ENCODE data around the gene KRT2. TPM values are rescaled to one million over a fixed set of nuclear protein-coding genes. Genes with fewer than 3 reads are reported as not detected.

The KRT2 gene
- polyA plus RNA-seq, 5 donors = not detected

DNA sequence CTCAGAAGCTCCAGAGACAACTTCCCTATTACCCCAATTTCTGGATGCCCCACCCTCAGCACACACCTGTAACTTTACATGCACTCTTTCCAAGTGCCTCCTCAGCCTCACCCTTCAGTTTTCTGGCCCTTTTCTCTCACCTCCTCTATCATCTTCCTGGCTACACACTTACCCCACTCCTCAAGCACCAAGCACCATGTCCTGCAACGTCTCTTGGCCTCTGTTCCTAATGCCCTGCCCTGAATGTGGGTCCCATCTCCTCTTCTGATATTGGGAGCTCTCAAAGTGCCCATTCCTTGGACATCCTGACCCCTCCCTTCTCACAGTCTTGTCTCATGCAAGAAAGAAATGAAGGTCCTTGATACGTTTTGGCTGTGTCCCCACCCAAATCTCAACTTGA is 51.9 kb downstream of the KRT2 start:
- no peak for DNase-seq

DNA sequence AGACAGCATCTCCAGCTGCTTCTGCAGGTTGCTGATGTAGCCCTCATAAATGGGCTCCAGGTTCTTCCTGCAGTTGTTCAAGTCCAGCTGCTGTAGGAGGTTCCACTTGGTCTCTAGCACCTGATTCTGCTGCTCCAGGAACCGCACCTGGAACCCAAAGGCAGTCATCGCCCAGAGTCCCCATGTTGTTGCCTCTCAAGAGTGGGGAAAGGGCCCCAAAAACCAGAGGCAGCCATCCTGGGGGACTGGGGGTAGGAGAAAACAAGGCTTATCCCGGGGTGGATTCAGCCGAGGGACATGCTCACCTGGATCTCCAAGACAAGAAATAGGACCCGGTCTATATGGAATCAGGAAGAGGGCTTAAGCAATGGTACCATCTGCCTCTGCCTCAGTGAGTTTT is 53.0 kb downstream of the KRT2 start:
- no peak for DNase-seq

Other genes starting within 250 kb of the KRT2 start
- gene KRT82, start 245.9 kb downstream of the KRT2 start, polyA plus RNA-seq (ENCODE audit: insufficient read depth in 1 of 5, insufficient read length in 5 of 5, low replicate concordance in 1 of 5) = not detected
- not detected for gene KRT75, start 217.8 kb downstream of the KRT2 start, polyA plus RNA-seq (ENCODE audit: insufficient read depth in 1 of 5, insufficient read length in 5 of 5, low replicate concordance in 1 of 5)
- gene KRT6B, start 200.1 kb downstream of the KRT2 start, polyA plus RNA-seq (ENCODE audit: insufficient read depth in 1 of 5, insufficient read length in 5 of 5, low replicate concordance in 1 of 5) = not detected
- gene KRT6C, start 178.4 kb downstream of the KRT2 start, polyA plus RNA-seq (ENCODE audit: insufficient read depth in 1 of 5, insufficient read length in 5 of 5, low replicate concordance in 1 of 5) = under 1 TPM in 1 of 5 donors, not detected in 4; 0.08 TPM
- under 1 TPM in 1 of 5 donors, not detected in 4; 0.20 TPM for gene KRT6A, start 159.0 kb downstream of the KRT2 start, polyA plus RNA-seq (ENCODE audit: insufficient read depth in 1 of 5, insufficient read length in 5 of 5, low replicate concordance in 1 of 5)
- gene KRT5, start 131.8 kb downstream of the KRT2 start, polyA plus RNA-seq (ENCODE audit: insufficient read depth in 1 of 5, insufficient read length in 5 of 5, low replicate concordance in 1 of 5) = 1 to 10 TPM in 1 of 5 donors, under 1 TPM in 4; 0.29 to 1.0 (median 0.47) TPM
- under 1 TPM in 3 of 5 donors, not detected in 2; 0.06 to 0.12 (median 0.08) TPM for gene KRT71, start 99.1 kb downstream of the KRT2 start, polyA plus RNA-seq (ENCODE audit: insufficient read depth in 1 of 5, insufficient read length in 5 of 5, low replicate concordance in 1 of 5)
- gene KRT74, start 78.4 kb downstream of the KRT2 start, polyA plus RNA-seq (ENCODE audit: insufficient read depth in 1 of 5, insufficient read length in 5 of 5, low replicate concordance in 1 of 5) = not detected
- gene KRT72, start 50.7 kb downstream of the KRT2 start, polyA plus RNA-seq (ENCODE audit: insufficient read depth in 1 of 5, insufficient read length in 5 of 5, low replicate concordance in 1 of 5) = under 1 TPM; 0.09 to 0.46 (median 0.18) TPM
- gene KRT73, start 33.7 kb downstream of the KRT2 start, polyA plus RNA-seq (ENCODE audit: insufficient read depth in 1 of 5, insufficient read length in 5 of 5, low replicate concordance in 1 of 5) = under 1 TPM in 4 of 5 donors, not detected in 1; 0.10 to 0.19 (median 0.15) TPM
- under 1 TPM; 0.25 to 0.81 (median 0.71) TPM for gene KRT1, start 28.2 kb upstream of the KRT2 start, polyA plus RNA-seq (ENCODE audit: insufficient read depth in 1 of 5, insufficient read length in 5 of 5, low replicate concordance in 1 of 5)
- gene KRT77, start 51.3 kb upstream of the KRT2 start, polyA plus RNA-seq (ENCODE audit: insufficient read depth in 1 of 5, insufficient read length in 5 of 5, low replicate concordance in 1 of 5) = not detected
- not detected for gene KRT76, start 125.1 kb upstream of the KRT2 start, polyA plus RNA-seq (ENCODE audit: insufficient read depth in 1 of 5, insufficient read length in 5 of 5, low replicate concordance in 1 of 5)
- not detected for gene KRT3, start 143.9 kb upstream of the KRT2 start, polyA plus RNA-seq (ENCODE audit: insufficient read depth in 1 of 5, insufficient read length in 5 of 5, low replicate concordance in 1 of 5)
- gene KRT4, start 161.9 kb upstream of the KRT2 start, polyA plus RNA-seq (ENCODE audit: insufficient read depth in 1 of 5, insufficient read length in 5 of 5, low replicate concordance in 1 of 5) = 1 to 10 TPM; 1.3 to 6.2 (median 2.8) TPM
- not detected for gene KRT79, start 182.1 kb upstream of the KRT2 start, polyA plus RNA-seq (ENCODE audit: insufficient read depth in 1 of 5, insufficient read length in 5 of 5, low replicate concordance in 1 of 5)
- under 1 TPM in 1 of 5 donors, not detected in 4; 0.16 TPM for gene KRT78, start 196.8 kb upstream of the KRT2 start, polyA plus RNA-seq (ENCODE audit: insufficient read depth in 1 of 5, insufficient read length in 5 of 5, low replicate concordance in 1 of 5)

All from right lung (tissue), 5 donors.